Measurements from ENCODE around the gene B3GLCT.

B3GLCT gene

GRCh38 chr13:31250435-31250834 lies 50.7 kb downstream of the B3GLCT start:
- no peak overlapping the region for H3K4me3 ChIP-seq (ENCODE audit: low read length)
- no peak for TF ChIP-seq ZNF274 (IDR thresholded peaks at IDR 0.05; ENCODE audit: low read depth, low read length)

GRCh38 chr13:31261241-31261640 lies 61.5 kb downstream of the B3GLCT start:
- no peak for TF ChIP-seq ZNF274 (IDR thresholded peaks at IDR 0.05; ENCODE audit: low read depth, low read length)
- H3K4me3 ChIP-seq (ENCODE audit: low read length): no peak overlapping the region

- no peak for TF ChIP-seq ZNF274 (IDR thresholded peaks at IDR 0.05; ENCODE audit: low read depth, low read length)
- no peak overlapping the region for H3K4me3 ChIP-seq (ENCODE audit: low read length)
Observed at GRCh38 chr13:31263346-31263745, 63.6 kb downstream of the B3GLCT start.

- H3K4me3 ChIP-seq (ENCODE audit: low read length): no peak overlapping the region
- no peak for TF ChIP-seq ZNF274 (IDR thresholded peaks at IDR 0.05; ENCODE audit: low read depth, low read length)
Observed at GRCh38 chr13:31264151-31264550, 64.4 kb downstream of the B3GLCT start.

GRCh38 chr13:31267126-31267784 lies 67.5 kb downstream of the B3GLCT start:
- TF ChIP-seq ZNF274 (IDR thresholded peaks at IDR 0.05; ENCODE audit: low read depth, low read length): no peak
- no peak overlapping the region for H3K4me3 ChIP-seq (ENCODE audit: low read length)

GRCh38 chr13:31274390-31274789 lies 74.6 kb downstream of the B3GLCT start:
- H3K4me3 ChIP-seq (ENCODE audit: low read length): no peak overlapping the region
- no peak for TF ChIP-seq ZNF274 (IDR thresholded peaks at IDR 0.05; ENCODE audit: low read depth, low read length)

- TF ChIP-seq ZNF274 (IDR thresholded peaks at IDR 0.05; ENCODE audit: low read depth, low read length): no peak
- no peak overlapping the region for H3K4me3 ChIP-seq (ENCODE audit: low read length)
Observed at GRCh38 chr13:31276421-31276820, 76.6 kb downstream of the B3GLCT start.

- no peak overlapping the region for H3K4me3 ChIP-seq (ENCODE audit: low read length)
- no peak for TF ChIP-seq ZNF274 (IDR thresholded peaks at IDR 0.05; ENCODE audit: low read depth, low read length)
Observed at GRCh38 chr13:31278869-31279268, 79.1 kb downstream of the B3GLCT start.

- no peak overlapping the region for H3K4me3 ChIP-seq (ENCODE audit: low read length)
- TF ChIP-seq ZNF274 (IDR thresholded peaks at IDR 0.05; ENCODE audit: low read depth, low read length): no peak
Observed at GRCh38 chr13:31282741-31283455, 83.1 kb downstream of the B3GLCT start.

- TF ChIP-seq ZNF274 (IDR thresholded peaks at IDR 0.05; ENCODE audit: low read depth, low read length): no peak
- H3K4me3 ChIP-seq (ENCODE audit: low read length): no peak overlapping the region
Observed at GRCh38 chr13:31286930-31287329, 87.2 kb downstream of the B3GLCT start.

GRCh38 chr13:31301119-31301518 lies 101.3 kb downstream of the B3GLCT start:
- no peak overlapping the region for H3K4me3 ChIP-seq (ENCODE audit: low read length)
- TF ChIP-seq ZNF274 (IDR thresholded peaks at IDR 0.05; ENCODE audit: low read depth, low read length): no peak

- no peak for TF ChIP-seq ZNF274 (IDR thresholded peaks at IDR 0.05; ENCODE audit: low read depth, low read length)
Observed at GRCh38 chr13:31310356-31310755, 110.6 kb downstream of the B3GLCT start.

GRCh38 chr13:31310786-31311185 lies 111.0 kb downstream of the B3GLCT start:
- TF ChIP-seq ZNF274 (IDR thresholded peaks at IDR 0.05; ENCODE audit: low read depth, low read length): no peak
- H3K4me3 ChIP-seq (ENCODE audit: low read length): no peak overlapping the region

More at GRCh38 chr13:31310356-31310755, 110.6 kb downstream of the B3GLCT start:
- no peak overlapping the region for H3K4me3 ChIP-seq (ENCODE audit: low read length)

- H3K4me3 ChIP-seq (ENCODE audit: low read length): no peak overlapping the region
- no peak for TF ChIP-seq ZNF274 (IDR thresholded peaks at IDR 0.05; ENCODE audit: low read depth, low read length)
Observed at GRCh38 chr13:31311921-31312320, 112.1 kb downstream of the B3GLCT start.

- TF ChIP-seq ZNF274 (IDR thresholded peaks at IDR 0.05; ENCODE audit: low read depth, low read length): no peak
- no peak overlapping the region for H3K4me3 ChIP-seq (ENCODE audit: low read length)
Observed at GRCh38 chr13:31314961-31315360, 115.2 kb downstream of the B3GLCT start.

Data from GM08714 (cell line).